GM19438 (cell line): ENCODE measurements around the gene TAS2R60.
"Not testable (repeated sequence)": the region's sequence is repeated elsewhere in the genome, so short reads cannot be mapped to it uniquely, and the experiment has no call there.

Experiments
- ATAC-seq: cut with Tn5 transposase; IDR thresholded peaks from one replicate; pipeline ENCODE4 v1.9.1; 2021; ENCODE audit warnings: low read depth; ENCODE audit not compliant: unreplicated experiment

TAS2R60 gene

GRCh38 chr7:143410521-143411004 is 32.7 kb upstream of the TAS2R60 start:
- no peak for ATAC-seq

GRCh38 chr7:143411976-143412708 is 31.1 kb upstream of the TAS2R60 start:
- ATAC-seq = no peak

- ATAC-seq = no peak
These were observed 30.1 kb upstream of the TAS2R60 start for GRCh38 chr7:143413123-143413522.

GRCh38 chr7:143415209-143415608 is 28.0 kb upstream of the TAS2R60 start:
- not testable (repeated sequence) for ATAC-seq

- ATAC-seq = no peak
These were observed 27.4 kb upstream of the TAS2R60 start for GRCh38 chr7:143415742-143416397.

- ATAC-seq = no peak
These were observed 26.6 kb upstream of the TAS2R60 start for GRCh38 chr7:143416565-143417149.

- ATAC-seq = no peak
These were observed 25.4 kb upstream of the TAS2R60 start for GRCh38 chr7:143417734-143418383.

- no peak for ATAC-seq
These were observed 24.4 kb upstream of the TAS2R60 start for GRCh38 chr7:143418681-143419458.

- no peak for ATAC-seq
These were observed 23.4 kb upstream of the TAS2R60 start for GRCh38 chr7:143419880-143420279.

- ATAC-seq = not testable (repeated sequence)
These were observed 22.6 kb upstream of the TAS2R60 start for GRCh38 chr7:143420624-143421023.

- no peak for ATAC-seq
These were observed 21.2 kb upstream of the TAS2R60 start for GRCh38 chr7:143422033-143422432.

GRCh38 chr7:143424476-143424875 is 18.8 kb upstream of the TAS2R60 start:
- not testable (repeated sequence) for ATAC-seq

GRCh38 chr7:143426479-143427142 is 16.6 kb upstream of the TAS2R60 start:
- no peak for ATAC-seq

- ATAC-seq = no peak
These were observed 13.2 kb upstream of the TAS2R60 start for GRCh38 chr7:143429770-143430698.

- no peak for ATAC-seq
These were observed 12.1 kb upstream of the TAS2R60 start for GRCh38 chr7:143431109-143431508.

- no peak for ATAC-seq
These were observed 9.5 kb upstream of the TAS2R60 start for GRCh38 chr7:143433759-143434158.

- no peak for ATAC-seq
These were observed 8.6 kb upstream of the TAS2R60 start for GRCh38 chr7:143434660-143435059.

GRCh38 chr7:143435266-143435665 is 8.0 kb upstream of the TAS2R60 start:
- no peak for ATAC-seq
